Measurements from ENCODE around the gene DNM2.
"Not testable (repeated sequence)": the region's sequence is repeated elsewhere in the genome, so short reads cannot be mapped to it uniquely, and the experiment has no call there.

The DNM2 gene

DNA sequence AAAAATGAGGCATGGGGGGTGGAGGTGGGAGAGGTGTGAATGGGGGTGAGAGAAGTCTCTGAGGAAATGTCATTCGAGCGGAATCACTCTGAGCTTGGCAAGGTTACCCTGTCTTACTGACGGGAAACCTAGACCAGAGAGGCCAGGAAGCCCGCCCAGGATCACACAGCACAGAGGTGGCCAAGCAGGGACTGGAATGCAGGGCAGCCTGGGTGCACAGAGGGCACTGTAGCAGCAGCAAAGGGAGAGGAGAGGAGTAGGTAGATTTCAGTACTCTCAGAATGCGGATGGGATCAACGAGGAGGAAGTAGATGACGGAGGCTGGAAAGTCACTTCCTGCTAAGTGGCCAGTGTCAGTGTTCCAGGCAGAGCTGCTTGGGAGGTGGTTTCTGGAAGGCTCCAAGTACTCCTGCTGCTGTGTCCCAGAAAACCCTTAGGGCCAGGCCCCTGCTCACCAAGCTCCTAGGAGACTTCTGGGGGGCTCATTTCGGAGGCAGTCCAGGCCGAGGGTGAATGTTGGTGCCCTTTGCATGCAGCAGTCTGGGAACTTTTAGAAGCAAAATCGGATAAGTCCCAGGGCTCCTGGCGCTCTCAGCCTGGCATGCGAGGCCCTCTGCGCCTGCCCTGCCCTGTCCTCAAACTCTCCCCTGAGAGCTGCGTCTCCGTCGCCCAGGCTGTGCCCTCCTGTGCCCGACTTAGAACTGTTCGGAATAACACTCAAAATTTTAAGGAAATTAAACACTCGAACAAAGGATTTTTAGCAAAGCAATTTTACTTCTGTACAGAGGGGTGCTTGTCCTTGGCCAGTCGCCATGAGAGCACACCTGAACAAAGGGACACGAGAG lies 33.5 kb downstream of the DNM2 start:
- in situ Hi-C loops (cut with HindIII; ENCODE audit: low sequenced_read_pairs), result no loop called here

DNA sequence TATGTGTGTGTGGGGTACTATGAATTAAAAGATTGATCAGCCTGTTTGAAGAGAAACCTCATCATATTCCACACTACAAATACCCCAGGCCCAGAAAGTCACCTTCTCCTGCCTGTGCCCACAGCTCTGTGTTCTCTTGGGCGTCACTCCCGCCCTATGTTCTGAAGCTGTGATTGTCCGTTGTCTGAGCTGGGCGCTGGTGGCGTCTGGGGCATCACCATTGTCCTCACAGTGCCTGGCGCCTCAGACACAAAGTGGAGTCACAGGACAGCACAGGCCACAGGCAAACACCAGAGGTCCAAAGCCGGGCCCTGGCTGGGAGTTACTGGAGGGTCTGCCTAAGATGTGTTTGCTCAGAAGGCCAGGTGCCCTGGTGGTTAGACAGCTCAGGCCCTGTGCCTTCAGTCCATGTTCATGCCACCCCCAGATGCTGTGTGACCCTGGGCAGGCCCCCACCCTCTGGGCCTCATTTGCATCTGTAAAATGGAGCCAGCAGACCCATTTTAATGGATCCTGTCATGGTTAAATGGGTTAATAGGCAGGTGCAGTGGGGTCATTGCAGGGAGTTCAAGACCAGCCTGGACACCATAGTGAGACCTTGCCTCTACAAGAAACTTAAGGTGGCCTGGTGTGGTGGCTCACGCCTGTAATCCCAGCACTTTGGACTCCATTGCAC lies 34.5 kb downstream of the DNM2 start:
- in situ Hi-C loops (cut with HindIII; ENCODE audit: low sequenced_read_pairs), result no loop called here

DNA sequence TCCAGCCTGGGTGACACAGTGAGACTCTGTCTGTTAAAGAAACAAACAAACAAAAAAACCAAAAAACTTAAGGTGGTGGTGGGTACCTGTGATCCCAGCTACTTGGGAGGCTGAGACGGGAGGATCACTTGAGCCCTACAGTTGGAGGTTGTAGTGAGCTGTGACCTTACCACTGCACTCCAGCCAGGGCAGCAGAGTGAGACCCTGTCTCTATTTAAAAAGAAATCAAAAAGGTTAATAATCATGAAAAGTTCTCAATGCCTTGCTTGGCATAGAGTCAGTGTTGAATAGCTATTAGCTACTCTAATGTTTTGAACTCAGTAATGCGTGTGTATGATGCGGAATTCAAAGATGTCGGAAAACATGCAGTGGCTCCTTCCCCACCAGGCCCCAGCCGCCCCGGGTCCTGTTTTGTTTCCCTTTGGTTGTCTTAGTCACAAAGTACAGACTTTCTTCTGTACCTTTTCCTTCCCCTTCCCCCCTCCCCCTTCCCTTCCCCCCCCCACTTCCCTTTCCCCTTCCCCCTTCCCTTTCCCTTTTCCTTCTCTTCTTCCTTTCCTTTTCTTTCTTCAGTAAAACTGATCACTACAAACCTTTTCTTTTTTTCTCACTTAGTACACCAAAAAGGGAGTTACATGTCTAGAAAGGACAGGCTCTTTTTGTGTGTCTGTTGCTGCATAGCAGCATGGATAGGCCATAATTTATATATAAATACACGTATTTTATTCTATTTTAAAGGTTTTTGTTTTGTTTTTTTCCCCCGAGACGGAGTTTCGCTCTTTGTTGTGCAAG lies 35.2 kb downstream of the DNM2 start:
- in situ Hi-C loops (cut with HindIII; ENCODE audit: low sequenced_read_pairs), result no loop called here

DNA sequence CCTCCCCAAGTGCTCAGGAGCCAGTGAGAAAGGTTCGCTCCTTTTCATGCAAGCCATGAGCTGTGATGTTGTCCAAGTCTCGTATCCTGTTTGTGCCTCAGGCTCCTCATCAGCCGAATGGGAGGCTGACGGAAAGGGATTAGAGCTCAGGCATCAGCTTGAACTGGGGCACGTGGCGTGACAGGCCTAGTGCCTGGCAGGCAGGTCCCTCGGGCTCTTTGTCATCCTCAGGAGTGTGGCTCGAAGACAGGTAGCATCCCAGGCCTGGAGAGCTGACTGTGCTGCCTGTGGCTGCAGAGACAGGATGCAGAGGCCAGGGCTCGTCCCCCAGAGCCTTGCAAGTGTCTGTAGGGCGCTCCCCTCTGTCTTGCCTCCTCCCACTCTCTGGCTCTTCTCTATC lies 38.5 kb downstream of the DNM2 start:
- in situ Hi-C loops (cut with HindIII; ENCODE audit: low sequenced_read_pairs), result no loop called here

DNA sequence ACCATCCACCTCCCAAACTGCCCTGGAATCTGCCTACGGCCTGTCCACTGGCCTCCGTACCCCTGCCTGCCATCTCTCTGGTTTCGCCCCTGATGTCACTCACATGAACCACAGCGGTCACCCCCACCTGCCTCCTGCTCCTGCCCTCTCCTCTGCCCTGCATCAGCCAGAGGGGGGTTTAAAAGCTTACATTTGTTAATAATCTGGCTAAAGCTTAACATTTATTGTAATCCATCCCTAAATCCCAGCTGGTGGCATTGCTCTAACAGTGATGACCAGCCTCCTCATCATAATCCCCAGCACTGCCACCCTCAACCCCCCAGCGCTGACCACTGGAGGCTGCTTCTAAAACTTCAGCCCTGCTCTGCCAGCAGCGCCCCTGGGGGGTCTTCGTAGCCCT lies 38.9 kb downstream of the DNM2 start:
- in situ Hi-C loops (cut with HindIII; ENCODE audit: low sequenced_read_pairs), result no loop called here

DNA sequence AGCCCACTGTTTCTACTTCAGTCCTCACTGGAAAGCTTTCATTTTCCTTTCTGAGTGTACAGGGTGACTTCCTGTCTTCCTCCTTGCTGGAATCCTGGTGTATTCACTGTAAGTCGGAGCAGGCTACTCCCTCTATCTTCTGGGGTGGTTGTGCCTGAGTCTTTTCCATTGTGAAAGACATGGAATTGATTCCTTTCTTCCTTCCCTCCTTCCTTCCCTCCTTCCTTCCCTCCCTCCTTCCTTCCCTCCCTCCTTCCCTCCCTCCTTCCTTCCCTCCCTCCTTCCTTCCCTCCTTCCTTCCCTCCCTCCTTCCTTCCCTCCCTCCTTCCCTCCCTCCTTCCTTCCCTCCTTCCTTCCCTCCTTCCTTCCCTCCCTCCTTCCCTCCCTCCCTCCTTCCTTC lies 40.2 kb downstream of the DNM2 start:
- in situ Hi-C loops (cut with HindIII; ENCODE audit: low sequenced_read_pairs), result not testable (repeated sequence)

DNA sequence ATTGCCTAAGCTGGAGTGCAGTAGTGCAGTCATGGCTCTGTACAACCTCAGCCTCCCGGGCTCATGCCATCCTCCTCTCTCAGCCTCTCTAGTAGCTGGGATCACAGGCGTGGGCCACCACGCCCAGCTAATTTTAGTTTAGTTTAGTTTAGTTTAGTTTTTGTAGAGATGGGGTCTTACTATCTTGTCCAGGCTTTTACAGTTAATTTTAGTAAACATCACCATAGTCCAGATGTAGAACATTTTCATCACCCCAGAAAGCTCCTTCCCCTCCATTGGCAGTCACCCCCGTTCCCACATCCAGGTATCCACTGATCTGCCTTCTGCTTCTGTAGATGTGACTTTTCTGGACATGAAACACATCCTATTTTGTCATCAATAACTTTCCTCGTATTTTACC lies 41.1 kb downstream of the DNM2 start:
- in situ Hi-C loops (cut with HindIII; ENCODE audit: low sequenced_read_pairs), result no loop called here

DNA sequence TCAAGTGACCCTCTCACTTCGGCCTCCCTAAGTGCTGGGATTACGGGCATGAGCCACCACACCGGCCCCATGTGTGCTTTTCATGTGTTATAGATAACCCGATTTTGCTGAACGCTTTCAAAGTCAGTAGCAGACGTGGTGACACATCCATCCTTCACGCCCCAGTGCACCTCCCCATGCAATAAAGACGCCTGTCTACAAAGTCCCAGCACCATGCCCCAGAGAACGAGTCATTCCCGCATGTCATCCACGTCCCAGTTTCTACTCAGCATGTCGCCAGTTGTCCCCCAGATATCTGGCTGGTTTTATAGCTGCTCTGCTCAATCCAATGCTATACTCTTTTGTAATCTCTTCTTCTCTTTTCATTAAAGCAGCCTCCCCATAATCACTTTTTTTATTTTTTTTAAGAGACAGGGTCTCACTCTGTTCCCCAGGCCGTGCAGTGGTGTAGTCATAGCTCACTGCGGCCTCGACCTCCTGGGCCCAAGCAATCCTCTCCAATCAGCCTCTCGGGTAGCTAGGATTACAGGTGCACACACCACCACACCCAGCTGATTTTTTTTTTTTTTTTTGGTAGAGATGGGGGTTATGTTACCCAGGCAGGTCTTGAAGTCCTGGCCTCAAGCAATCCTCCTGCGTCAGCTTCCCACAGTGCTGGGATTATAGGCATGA lies 42.5 kb downstream of the DNM2 start:
- in situ Hi-C loops (cut with HindIII; ENCODE audit: low sequenced_read_pairs), result no loop called here

DNA sequence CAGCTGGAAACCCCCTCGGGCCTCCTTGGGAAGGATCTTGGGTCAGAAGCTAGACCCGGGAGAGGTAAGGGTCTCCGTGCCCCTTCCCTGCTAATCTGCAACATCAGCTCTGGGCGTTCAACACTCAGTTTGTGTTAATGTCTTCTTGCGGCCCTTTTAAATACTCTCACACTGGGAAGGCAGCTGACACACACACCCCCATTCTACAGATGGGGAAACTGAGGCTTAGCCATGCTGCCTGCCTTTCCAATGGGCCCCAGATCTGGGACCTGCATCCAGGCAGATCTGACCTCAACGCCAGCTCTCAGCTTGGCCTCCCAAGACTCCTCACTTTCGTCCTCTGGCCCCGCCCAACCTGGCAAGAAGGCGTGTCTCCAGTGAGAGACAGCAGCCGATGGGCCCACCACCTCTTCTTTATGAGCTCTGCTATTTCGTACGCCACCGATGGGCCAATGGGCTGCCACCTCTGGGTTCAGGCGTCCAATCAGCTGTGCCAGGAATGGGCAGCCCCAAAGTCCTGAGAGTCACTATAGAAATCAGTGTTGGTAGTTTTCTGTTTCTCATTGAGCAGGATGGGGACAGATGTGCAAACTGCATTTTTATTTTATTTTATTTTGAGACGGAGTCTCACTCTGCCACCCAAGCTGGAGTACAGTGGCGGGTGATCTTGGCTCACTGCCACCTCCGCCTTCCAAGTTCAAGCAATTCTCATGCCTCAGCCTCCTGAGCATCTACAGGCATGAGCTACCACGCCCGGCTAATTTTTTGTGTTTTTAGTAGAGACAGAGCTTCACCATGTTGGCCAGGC lies 43.8 kb downstream of the DNM2 start:
- in situ Hi-C loops (cut with HindIII; ENCODE audit: low sequenced_read_pairs), result no loop called here

DNA sequence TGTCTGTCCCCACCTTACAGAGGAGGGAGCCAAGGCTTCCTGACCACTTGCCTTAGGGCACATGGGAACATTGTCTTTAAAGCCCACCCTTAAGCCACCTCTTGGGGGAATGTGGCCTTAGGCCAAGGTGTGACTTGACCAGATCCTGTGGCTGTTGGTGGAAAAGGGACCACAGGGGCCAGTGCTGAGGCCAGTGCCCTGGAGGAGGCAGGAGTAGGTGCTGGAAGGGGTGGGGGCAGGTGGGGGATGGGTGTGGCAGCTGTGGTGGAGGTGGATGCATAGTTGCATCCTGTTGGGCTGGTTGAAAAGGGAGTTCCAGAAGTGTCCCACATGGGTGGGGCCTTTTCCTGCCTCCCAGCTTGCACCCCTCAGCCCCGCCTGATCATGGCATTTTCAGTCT lies 44.8 kb downstream of the DNM2 start:
- in situ Hi-C loops (cut with HindIII; ENCODE audit: low sequenced_read_pairs), result no loop called here

DNA sequence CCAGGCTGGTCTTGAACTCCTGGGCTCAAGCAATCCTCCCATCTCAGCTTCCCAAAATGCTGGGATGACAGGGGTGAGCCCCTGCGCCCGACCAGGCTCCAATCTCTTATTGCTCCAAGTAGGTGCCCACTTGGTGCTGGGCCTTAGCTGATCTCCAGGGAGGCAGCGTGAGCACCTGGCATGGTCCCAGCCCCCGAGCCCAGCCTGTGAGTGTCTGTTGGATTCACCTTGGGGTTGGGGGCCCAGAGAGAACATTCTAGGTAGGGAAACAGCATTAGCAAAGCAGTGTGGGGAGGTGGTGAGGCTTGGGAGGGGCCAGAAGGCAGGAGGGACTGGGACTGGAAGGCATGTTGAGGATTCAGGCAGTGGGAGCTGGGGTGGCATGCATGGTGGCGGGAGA lies 45.5 kb downstream of the DNM2 start:
- in situ Hi-C loops (cut with HindIII; ENCODE audit: low sequenced_read_pairs), result no loop called here

DNA sequence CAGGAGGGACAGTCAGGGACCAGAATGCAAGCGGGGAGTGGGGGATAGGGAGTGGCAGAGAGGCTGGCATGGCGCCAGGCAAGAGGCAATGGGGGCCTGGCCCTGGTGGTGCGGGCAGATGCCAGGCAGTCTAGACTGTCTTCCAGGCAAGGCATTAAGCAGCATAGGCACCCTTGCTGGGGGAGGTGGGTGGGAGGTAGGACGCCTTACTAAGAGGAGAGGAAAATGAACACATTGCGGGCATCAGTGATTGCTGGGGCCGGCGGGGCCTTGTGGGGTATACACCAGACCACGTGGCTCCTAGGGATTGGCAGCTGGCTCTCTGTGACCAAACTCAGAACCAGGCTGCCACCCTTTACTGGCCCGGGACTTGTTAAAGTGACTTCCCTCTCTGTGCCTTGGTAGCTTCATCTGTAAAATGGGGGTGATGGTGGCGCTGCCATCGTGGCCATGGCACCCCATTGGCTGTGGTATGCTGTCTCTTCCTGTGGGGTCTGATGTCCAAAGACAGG lies 46.0 kb downstream of the DNM2 start:
- in situ Hi-C loops (cut with HindIII; ENCODE audit: low sequenced_read_pairs), result no loop called here

DNA sequence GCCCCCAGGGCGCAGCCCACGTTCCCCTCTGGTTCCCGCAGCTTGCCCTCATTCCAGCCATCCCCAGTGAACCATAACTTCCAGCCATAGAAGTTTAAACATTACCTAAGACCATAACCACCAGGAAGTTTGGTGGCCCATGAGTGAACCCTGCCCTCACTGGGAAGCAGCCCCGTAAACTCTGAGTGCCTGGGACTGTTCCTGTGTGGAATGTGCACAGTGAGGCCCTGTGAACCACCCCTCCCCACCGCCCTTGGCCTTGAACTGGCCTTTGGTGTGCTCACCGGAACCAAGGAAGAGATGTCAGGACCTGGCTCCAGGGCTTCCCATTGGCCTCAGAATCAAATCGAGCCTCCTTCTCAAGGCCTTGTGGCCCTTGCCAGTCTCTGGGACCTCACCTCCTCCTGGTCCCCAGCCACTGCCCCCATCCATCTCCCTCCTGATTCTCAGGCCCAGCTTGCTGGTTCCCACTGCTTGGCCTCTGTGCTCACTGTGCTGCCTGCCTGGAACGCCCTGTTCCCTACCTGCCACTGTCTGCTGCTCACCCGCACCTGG lies 46.5 kb downstream of the DNM2 start:
- in situ Hi-C loops (cut with HindIII; ENCODE audit: low sequenced_read_pairs), result no loop called here

DNA sequence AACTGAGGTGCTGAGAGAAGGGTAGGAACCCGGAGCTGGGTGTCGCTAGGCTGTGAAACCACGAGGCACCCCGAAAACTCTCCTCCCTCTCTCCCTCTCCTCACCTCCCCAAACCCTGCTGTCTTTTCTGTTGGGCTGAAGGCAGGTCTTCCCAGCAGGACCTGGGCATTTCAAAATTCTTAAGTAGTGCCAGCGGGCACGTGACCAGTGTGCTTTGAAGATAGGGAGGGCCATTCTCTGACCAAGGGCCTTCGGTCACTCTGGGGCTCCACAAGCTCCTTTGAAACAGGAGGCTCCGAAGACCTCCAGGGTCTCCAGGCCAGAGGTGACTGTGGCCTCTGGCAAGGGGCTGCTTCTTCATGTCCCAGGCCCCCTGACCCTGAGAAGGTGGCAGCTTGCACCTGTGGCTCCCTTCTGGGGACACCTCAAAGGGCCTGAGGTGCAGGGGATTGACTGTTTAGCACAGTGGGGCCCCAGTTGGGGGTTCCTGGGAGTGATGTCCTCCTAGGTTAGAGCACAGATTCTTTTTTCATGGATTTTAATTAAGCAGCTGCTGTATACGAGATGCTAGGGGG lies 48.3 kb downstream of the DNM2 start:
- in situ Hi-C loops (cut with HindIII; ENCODE audit: low sequenced_read_pairs), result no loop called here

DNA sequence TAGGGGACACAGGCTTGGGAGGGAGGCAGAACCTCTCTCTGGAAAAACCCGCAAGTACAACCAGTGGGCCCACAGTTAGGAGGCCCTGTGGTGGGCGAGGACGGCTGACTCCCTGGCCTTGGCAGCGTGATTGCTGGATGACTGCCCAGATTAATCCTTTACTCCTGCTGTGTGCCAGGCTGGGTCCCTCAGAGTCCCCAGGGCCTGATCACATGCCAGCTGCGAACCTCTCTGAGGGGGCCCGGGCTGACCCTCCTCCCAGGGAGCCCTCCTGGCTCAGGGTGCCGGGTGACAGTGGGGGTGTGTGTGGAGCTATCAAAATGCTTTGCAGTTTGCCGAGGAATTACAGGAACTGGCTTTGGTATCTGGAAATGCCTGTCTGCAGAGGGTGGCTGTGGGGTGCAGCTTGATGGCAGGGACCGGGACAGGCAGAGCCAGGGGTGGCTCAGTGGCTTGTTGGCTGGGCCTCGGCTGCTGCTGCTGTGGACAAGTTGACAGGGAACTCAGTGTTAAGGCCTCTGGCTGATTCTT lies 48.9 kb downstream of the DNM2 start:
- in situ Hi-C loops (cut with HindIII; ENCODE audit: low sequenced_read_pairs), result no loop called here

DNA sequence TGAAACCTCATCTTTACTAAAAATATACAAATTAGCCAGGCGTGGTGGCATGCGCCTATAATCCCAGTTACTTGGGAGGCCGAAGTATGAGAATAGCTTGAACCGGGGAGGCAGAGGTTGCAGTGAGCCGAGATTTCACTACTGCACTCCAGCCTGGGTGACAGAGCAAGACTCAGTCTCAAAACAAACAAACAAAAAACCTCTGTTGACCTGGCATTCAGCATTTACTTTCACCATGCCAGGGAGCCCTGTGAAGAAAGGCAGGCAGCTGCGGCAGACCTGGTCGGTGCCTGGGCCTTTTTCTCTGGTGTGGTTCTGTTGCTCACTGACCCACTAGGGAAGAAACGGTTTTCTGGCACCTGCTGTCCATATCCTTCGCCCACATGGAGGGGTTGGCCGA lies 49.8 kb downstream of the DNM2 start:
- in situ Hi-C loops (cut with HindIII; ENCODE audit: low sequenced_read_pairs), result no loop called here

DNA sequence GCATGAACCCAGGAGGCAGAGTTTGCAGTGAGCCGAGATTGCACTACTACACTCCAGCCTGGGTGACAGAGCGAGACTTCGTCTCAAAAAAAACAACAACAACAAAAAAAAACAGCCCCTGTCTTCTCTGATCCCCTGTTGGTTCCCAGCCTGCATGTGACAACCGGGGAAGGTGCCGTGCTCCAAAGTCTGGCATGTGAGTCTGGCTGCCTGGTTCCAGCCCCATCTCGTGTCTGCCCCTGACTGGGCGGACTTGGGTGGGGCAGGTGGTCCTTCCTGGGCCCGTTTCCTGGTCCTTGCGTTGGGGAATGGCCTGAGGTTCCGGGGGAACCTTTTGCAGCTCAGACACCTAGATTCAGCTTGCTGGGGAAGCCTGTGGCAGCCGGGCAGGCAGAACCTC lies 50.5 kb downstream of the DNM2 start:
- in situ Hi-C loops (cut with HindIII; ENCODE audit: low sequenced_read_pairs), result no loop called here

DNA sequence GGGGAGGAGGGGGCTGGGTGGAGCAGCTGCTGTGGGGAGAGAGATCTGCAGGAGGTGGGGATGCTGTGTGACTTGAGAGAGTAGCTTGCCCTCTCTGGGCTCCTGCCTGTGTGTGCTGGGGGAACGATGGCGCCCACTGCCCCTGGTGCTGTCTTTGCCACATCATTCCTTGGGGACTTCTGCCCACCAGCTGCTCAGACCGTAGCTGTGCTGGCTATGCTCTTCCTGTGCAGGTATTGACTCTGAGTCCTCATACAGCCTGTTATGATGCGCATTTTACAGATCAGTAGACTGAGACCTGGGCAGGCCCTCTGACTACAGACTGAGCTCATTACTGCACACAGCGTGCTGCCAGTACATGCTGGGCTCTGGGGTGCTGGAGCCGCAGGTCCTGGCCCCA lies 51.1 kb downstream of the DNM2 start:
- in situ Hi-C loops (cut with HindIII; ENCODE audit: low sequenced_read_pairs), result no loop called here
